T-cell (primary cell): ENCODE results near the gene RAPGEF2. TPM values are rescaled to one million over a fixed set of nuclear protein-coding genes. Genes with fewer than 3 reads are reported as not detected.

Source experiments
- ATAC-seq, 4 experiments: fragments of 200-7000 bp in 3 of 4; fragments of 150-1000 bp in 1 of 4; cut with Tn5 transposase; replicated peaks in 1 of 4; 1 replicate in 3 of 4; 2 replicates in 1 of 4; pipeline ENCODE4 v1.10.0; 2021; ENCODE audit warnings: moderate library complexity in 3 of 4, mild to moderate bottlenecking in 2 of 4, moderate number of reproducible peaks in 1 of 4
- CTCF ChIA-PET, 2 donors: fragments of 300-600 bp; sonication (Branson Sonifier 250); formaldehyde crosslinking; loops; one replicate each; lab custom pipeline; 2022; ENCODE audit warnings: antibody characterized with exemption in 2 of 2; lab: Charles Lee
- POLR2A ChIA-PET, 2 donors: fragments of 300-600 bp; sonication (Branson Sonifier 250); formaldehyde crosslinking; loops; one replicate each; lab custom pipeline; 2022; ENCODE audit warnings: antibody characterized with exemption in 2 of 2; lab: Charles Lee
- DNase-seq, 35 experiments: peaks; one replicate each; pipeline versions ENCODE4 v3.0.0 to v3.0.0-alpha.2; 2013 to 2023
- H3K27ac ChIP-seq: one replicate; pipeline ENCODE4 v1.5.1; 2013; ENCODE audit warnings: low read length
- H3K27me3 ChIP-seq, 2 experiments: replicated peaks in 1 of 2; 1 replicate in 1 of 2; 2 replicates in 1 of 2; pipeline versions ENCODE4 v1.6.1 to v1.7.0; 2013; ENCODE audit warnings: low read length in 1 of 2, mixed read lengths in 1 of 2; ENCODE audit not compliant: control insufficient read depth in 2 of 2, insufficient read depth in 2 of 2; ENCODE audit errors: extremely low read depth in 1 of 2
- H3K36me3 ChIP-seq, 2 donors: 1 replicate in 1 of 2; 2 replicates in 1 of 2; pipeline versions ENCODE4 v1.6.1 to v1.7.0; 2013; ENCODE audit warnings: low read length in 1 of 2; ENCODE audit not compliant: control insufficient read depth in 2 of 2, insufficient read depth in 1 of 2; ENCODE audit errors: extremely low read depth in 1 of 2
- H3K4me1 ChIP-seq, 2 experiments: 1 replicate in 1 of 2; 2 replicates in 1 of 2; pipeline versions ENCODE4 v1.6.1 to v1.7.0; 2013; ENCODE audit warnings: low read length in 2 of 2, mixed read lengths in 1 of 2; ENCODE audit not compliant: insufficient read depth in 2 of 2, control insufficient read depth in 1 of 2; ENCODE audit errors: extremely low read depth in 1 of 2
- H3K4me3 ChIP-seq, 2 donors: 1 replicate in 1 of 2; 2 replicates in 1 of 2; pipeline versions ENCODE4 v1.5.1 to v1.7.0; 2013; ENCODE audit warnings: mild to moderate bottlenecking in 2 of 2, low read length in 1 of 2, moderate library complexity in 1 of 2; ENCODE audit not compliant: control insufficient read depth in 1 of 2; ENCODE audit errors: extremely low read depth in 1 of 2
- H3K9me3 ChIP-seq: 2 replicates; pipeline ENCODE4 v1.7.0; 2013
- H3K27ac Mint-ChIP-seq, 2 donors: one replicate each; pipeline ENCODE4 v1.8.0; 2020 to 2021; ENCODE audit warnings: mild to moderate bottlenecking in 2 of 2, mixed read lengths in 2 of 2
- H3K27me3 Mint-ChIP-seq, 2 donors: one replicate each; pipeline ENCODE4 v1.8.0; 2021 to 2022; ENCODE audit warnings: mixed read lengths in 2 of 2
- H3K36me3 Mint-ChIP-seq: one replicate; pipeline ENCODE4 v1.8.0; 2021; ENCODE audit warnings: mixed read lengths
- H3K4me1 Mint-ChIP-seq, 3 donors: one replicate each; pipeline ENCODE4 v1.8.0; 2020 to 2022; ENCODE audit warnings: mixed read lengths in 3 of 3, mild to moderate bottlenecking in 1 of 3
- H3K4me3 Mint-ChIP-seq, 3 donors: one replicate each; pipeline ENCODE4 v1.8.0; 2020 to 2022; ENCODE audit warnings: mild to moderate bottlenecking in 3 of 3, mixed read lengths in 3 of 3, moderate library complexity in 3 of 3
- H3K9me3 Mint-ChIP-seq, 3 donors: one replicate each; pipeline ENCODE4 v1.8.0; 2020 to 2022; ENCODE audit warnings: mixed read lengths in 3 of 3
- WGBS: methylation state at CpG from one replicate; pipeline ENCODE4 v1.1.5; 2013; ENCODE audit warnings: missing lambda C conversion rate; ENCODE audit not compliant: insufficient coverage; 5-methylcytosine and 5-hydroxymethylcytosine counted together
- total RNA-seq, 35 experiments: library from RNA in 6 of 35; stranded (reverse) in 6 of 35; fragments of 120-200 nt in 1 of 35; gene quantifications; one replicate each; pipeline versions ENCODE4 v1.2.1 to v1.2.4 and lab custom pipeline; 2013 to 2026

Gene RAPGEF2
- total RNA-seq, 5 donors from 2014 or later (not counting 1 experiment from before 2014, with no cell fraction given) = 16.8 to 28.5 (median 26.4) TPM

- Mint-ChIP-seq H3K4me1 (peaks cover 0 to 26% (median 12%) of the 10 kb centered on the region in 3 donors), H3K9me3 (no peaks in the 10 kb centered on the region), H3K27ac (no peak overlapping the region), H3K4me3 (no peak overlapping the region), H3K36me3 (peaks cover 14% of the 10 kb centered on the region), H3K27me3 (no peaks in the 10 kb centered on the region)
- H3K9me3 ChIP-seq = no peaks in the 10 kb centered on the region
- H3K4me1 ChIP-seq = no peaks in the 10 kb centered on the region
- no peak for DNase-seq
- ATAC-seq = no peak
- H3K36me3 ChIP-seq = no peaks in the 10 kb centered on the region
- no peak overlapping the region for H3K27ac ChIP-seq
- ChIA-PET POLR2A (no interaction called here), CTCF (no interaction called here)
- no peaks in the 10 kb centered on the region for H3K27me3 ChIP-seq
- H3K4me3 ChIP-seq = no peak overlapping the region
Measured at GRCh38 chr4:159137176-159137575, 34.3 kb downstream of the RAPGEF2 start.

DNA sequence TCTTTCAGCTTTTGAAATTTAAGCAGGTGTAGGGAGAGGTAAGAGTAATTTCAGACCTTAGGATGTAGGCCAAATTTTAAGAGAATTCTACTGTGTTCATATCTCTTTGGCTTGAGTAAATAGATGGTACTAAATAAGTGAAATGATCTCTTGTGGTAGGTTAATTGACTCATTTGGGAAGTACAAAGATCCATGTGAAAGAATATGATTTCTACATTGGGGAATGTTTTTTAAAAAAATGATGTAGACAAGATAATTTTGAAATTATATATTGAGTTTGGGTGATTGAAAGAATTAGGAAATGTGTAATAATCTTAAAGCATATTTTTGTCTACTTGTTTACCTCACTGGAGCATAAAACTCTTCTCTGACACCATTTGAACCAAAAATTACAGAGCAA is 35.6 kb downstream of the RAPGEF2 start:
- ATAC-seq (no peak), DNase-seq (no peak)
- H3K27ac Mint-ChIP-seq = no peak overlapping the region
- H3K27me3 Mint-ChIP-seq = no peaks in the 10 kb centered on the region
- H3K9me3 Mint-ChIP-seq = no peaks in the 10 kb centered on the region
- H3K36me3 Mint-ChIP-seq = peaks cover 14% of the 10 kb centered on the region
- ChIA-PET POLR2A (no interaction called here), CTCF (interaction anchor here (0.9 to 1.1 kb wide), 3 partner anchors 30 to 245 kb away, joined by 3 read pairs; no protein-coding TSS in a partner anchor)
- no peak overlapping the region for H3K4me3 Mint-ChIP-seq
- H3K36me3 ChIP-seq = no peaks in the 10 kb centered on the region
- no peak overlapping the region for H3K27ac ChIP-seq
- H3K27me3 ChIP-seq = no peaks in the 10 kb centered on the region
- H3K4me1 Mint-ChIP-seq = peaks cover 0 to 27% (median 13%) of the 10 kb centered on the region in 3 donors
- no peak overlapping the region for H3K4me3 ChIP-seq
- no peaks in the 10 kb centered on the region for H3K9me3 ChIP-seq
- no peaks in the 10 kb centered on the region for H3K4me1 ChIP-seq

GRCh38 chr4:159141193-159141592 is 38.3 kb downstream of the RAPGEF2 start:
- no peaks in the 10 kb centered on the region for H3K27me3 ChIP-seq
- Mint-ChIP-seq H3K36me3 (peaks cover 2% of the 10 kb centered on the region), H3K4me1 (peaks cover 7 to 29% (median 24%) of the 10 kb centered on the region in 3 donors), H3K27me3 (no peaks in the 10 kb centered on the region), H3K4me3 (no peak overlapping the region), H3K27ac (no peak overlapping the region), H3K9me3 (no peaks in the 10 kb centered on the region)
- 80% methylated on average over 2 of the region's 4 CpGs for WGBS
- DNase-seq = no peak
- POLR2A ChIA-PET = no interaction called here
- no peak for ATAC-seq
- CTCF ChIA-PET = no interaction called here
- no peaks in the 10 kb centered on the region for H3K36me3 ChIP-seq
- no peaks in the 10 kb centered on the region for H3K4me1 ChIP-seq
- H3K9me3 ChIP-seq = no peaks in the 10 kb centered on the region
- H3K27ac ChIP-seq = no peak overlapping the region
- no peak overlapping the region for H3K4me3 ChIP-seq

DNA sequence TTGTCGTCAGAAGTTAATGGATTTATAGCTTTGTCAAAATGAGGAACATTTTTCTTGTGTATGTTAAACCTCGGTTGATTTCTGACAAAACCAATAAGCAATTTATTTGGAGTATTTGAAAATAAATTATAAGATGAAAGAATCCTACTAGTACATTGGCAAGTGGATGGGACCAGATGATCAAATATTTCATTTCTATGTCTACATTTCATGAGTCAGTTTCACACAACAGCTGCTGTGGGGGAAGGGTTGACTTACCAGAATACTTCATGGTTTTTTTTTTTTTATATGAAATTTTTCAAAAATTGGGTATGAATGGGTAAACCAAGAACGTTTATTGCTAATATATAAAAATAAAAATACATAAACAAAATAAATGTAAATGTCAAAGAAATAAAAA is 39.4 kb downstream of the RAPGEF2 start:
- H3K9me3 Mint-ChIP-seq = no peaks in the 10 kb centered on the region
- no peaks in the 10 kb centered on the region for H3K9me3 ChIP-seq
- H3K27me3 ChIP-seq = no peaks in the 10 kb centered on the region
- H3K27me3 Mint-ChIP-seq = no peaks in the 10 kb centered on the region
- H3K36me3 ChIP-seq = no peaks in the 10 kb centered on the region
- ATAC-seq (no peak), DNase-seq (no peak)
- POLR2A ChIA-PET = no interaction called here
- CTCF ChIA-PET = interaction anchor here in 1 of 2 donors (0.7 kb wide), 1 partner anchor 61 kb away, joined by 3 read pairs; no protein-coding TSS in a partner anchor
- no peaks in the 10 kb centered on the region for H3K36me3 Mint-ChIP-seq
- peaks cover 7 to 22% (median 22%) of the 10 kb centered on the region in 3 donors for H3K4me1 Mint-ChIP-seq
- no peak overlapping the region for H3K27ac ChIP-seq
- no peaks in the 10 kb centered on the region for H3K4me1 ChIP-seq
- no peak overlapping the region for H3K4me3 Mint-ChIP-seq
- no CpG with 5 or more reads among the region's 3 CpGs for WGBS
- H3K27ac Mint-ChIP-seq = no peak overlapping the region
- H3K4me3 ChIP-seq = no peak overlapping the region

GRCh38 chr4:159142681-159143384 is 40.0 kb downstream of the RAPGEF2 start:
- Histone ChIP-seq H3K9me3 (no peaks in the 10 kb centered on the region), H3K27ac (no peak overlapping the region), H3K4me1 (no peaks in the 10 kb centered on the region), H3K4me3 (no peak overlapping the region), H3K36me3 (no peaks in the 10 kb centered on the region), H3K27me3 (no peaks in the 10 kb centered on the region)
- no peak overlapping the region for H3K27ac Mint-ChIP-seq
- ATAC-seq = no peak
- H3K27me3 Mint-ChIP-seq = no peaks in the 10 kb centered on the region
- DNase-seq = no peak
- CTCF ChIA-PET = no interaction called here
- no peaks in the 10 kb centered on the region for H3K36me3 Mint-ChIP-seq
- POLR2A ChIA-PET = no interaction called here
- H3K4me3 Mint-ChIP-seq = no peak overlapping the region
- H3K9me3 Mint-ChIP-seq = no peaks in the 10 kb centered on the region
- H3K4me1 Mint-ChIP-seq = peaks cover 7 to 20% (median 20%) of the 10 kb centered on the region in 3 donors
- WGBS = 100% methylated on average over 2 of the region's 5 CpGs

DNA sequence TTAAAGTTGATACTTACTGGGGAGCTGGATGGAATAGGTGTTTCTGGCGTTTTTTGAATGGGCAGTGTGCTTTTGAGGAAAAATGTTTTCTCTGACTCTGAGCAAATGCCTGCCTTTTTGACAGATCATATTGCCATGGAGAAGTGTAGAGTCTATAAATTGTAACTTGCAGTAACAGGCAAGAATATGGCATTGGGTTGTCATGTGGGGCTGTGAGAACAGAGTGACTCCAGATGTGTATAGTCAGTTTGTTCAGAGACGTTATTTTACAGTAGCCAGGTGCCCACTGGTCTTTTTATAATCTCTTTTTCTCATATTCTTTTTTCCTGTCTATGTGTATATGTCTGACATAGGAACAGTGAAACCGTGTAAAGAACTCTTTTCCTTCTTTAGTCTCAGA is 40.8 kb downstream of the RAPGEF2 start:
- Histone ChIP-seq H3K4me1 (no peaks in the 10 kb centered on the region), H3K9me3 (no peaks in the 10 kb centered on the region), H3K36me3 (no peaks in the 10 kb centered on the region), H3K27me3 (no peaks in the 10 kb centered on the region), H3K4me3 (no peak overlapping the region), H3K27ac (no peak overlapping the region)
- no peaks in the 10 kb centered on the region for H3K9me3 Mint-ChIP-seq
- 57% methylated on average over 1 of the region's 3 CpGs for WGBS
- no peak for DNase-seq
- H3K36me3 Mint-ChIP-seq = no peaks in the 10 kb centered on the region
- ChIA-PET POLR2A (no interaction called here), CTCF (no interaction called here)
- no peak overlapping the region for H3K4me3 Mint-ChIP-seq
- ATAC-seq = no peak
- no peak overlapping the region for H3K27ac Mint-ChIP-seq
- H3K27me3 Mint-ChIP-seq = no peaks in the 10 kb centered on the region
- H3K4me1 Mint-ChIP-seq = peaks cover 7 to 19% (median 17%) of the 10 kb centered on the region in 3 donors
